Measurements from ENCODE around the gene PRKACG.

DNA sequence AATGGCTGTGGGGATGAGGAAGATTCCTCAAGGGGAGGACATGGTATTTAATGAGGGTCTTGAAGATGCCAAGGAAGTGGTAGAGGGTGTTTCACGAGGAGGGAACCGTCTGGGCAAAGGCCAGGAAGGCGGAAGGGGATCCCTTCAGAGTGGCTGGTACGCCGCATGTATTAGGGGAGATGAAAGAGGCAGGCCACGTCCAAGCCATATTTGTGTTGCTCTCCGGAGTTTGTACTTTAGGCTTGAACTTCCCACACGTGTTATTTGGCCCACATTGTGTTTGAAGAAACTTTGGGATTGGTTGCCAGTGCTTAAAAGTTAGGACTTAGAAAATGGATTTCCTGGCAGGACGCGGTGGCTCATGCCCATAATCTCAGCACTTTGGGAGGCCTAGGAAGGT, 22.9 kb upstream of the PRKACG start:
- TF ChIP-seq, protein P1, sequence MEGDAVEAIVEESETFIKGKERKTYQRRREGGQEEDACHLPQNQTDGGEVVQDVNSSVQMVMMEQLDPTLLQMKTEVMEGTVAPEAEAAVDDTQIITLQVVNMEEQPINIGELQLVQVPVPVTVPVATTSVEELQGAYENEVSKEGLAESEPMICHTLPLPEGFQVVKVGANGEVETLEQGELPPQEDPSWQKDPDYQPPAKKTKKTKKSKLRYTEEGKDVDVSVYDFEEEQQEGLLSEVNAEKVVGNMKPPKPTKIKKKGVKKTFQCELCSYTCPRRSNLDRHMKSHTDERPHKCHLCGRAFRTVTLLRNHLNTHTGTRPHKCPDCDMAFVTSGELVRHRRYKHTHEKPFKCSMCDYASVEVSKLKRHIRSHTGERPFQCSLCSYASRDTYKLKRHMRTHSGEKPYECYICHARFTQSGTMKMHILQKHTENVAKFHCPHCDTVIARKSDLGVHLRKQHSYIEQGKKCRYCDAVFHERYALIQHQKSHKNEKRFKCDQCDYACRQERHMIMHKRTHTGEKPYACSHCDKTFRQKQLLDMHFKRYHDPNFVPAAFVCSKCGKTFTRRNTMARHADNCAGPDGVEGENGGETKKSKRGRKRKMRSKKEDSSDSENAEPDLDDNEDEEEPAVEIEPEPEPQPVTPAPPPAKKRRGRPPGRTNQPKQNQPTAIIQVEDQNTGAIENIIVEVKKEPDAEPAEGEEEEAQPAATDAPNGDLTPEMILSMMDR (conservative IDR thresholded peaks at IDR 0.05 in 1 of 2, IDR thresholded peaks at IDR 0.05 in 1 of 2; ENCODE audit: extremely low read depth in 1 of 2, insufficient read depth in 1 of 2, low read depth in 1 of 2, low read length in 2 of 2), result no peak
- no peak for TF ChIP-seq EZH2 (IDR thresholded peaks at IDR 0.05; ENCODE audit: borderline replicate concordance, low read length)
